ENCODE results near the gene DRICH1.
"Not testable (repeated sequence)": the region's sequence is repeated elsewhere in the genome, so short reads cannot be mapped to it uniquely, and the experiment has no call there.

Gene DRICH1

GRCh38 chr22:23638611-23639010, 6.5 kb upstream of the DRICH1 start:
- H3K4me3 ChIP-seq (ENCODE audit: control insufficient read depth, low read depth, low read length) = no peak overlapping the region
- TF ChIP-seq, protein P1, sequence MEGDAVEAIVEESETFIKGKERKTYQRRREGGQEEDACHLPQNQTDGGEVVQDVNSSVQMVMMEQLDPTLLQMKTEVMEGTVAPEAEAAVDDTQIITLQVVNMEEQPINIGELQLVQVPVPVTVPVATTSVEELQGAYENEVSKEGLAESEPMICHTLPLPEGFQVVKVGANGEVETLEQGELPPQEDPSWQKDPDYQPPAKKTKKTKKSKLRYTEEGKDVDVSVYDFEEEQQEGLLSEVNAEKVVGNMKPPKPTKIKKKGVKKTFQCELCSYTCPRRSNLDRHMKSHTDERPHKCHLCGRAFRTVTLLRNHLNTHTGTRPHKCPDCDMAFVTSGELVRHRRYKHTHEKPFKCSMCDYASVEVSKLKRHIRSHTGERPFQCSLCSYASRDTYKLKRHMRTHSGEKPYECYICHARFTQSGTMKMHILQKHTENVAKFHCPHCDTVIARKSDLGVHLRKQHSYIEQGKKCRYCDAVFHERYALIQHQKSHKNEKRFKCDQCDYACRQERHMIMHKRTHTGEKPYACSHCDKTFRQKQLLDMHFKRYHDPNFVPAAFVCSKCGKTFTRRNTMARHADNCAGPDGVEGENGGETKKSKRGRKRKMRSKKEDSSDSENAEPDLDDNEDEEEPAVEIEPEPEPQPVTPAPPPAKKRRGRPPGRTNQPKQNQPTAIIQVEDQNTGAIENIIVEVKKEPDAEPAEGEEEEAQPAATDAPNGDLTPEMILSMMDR (conservative IDR thresholded peaks at IDR 0.05; ENCODE audit: control insufficient read depth, insufficient read depth, low read depth, low read length) = no peak
- no peak for DNase-seq (ENCODE audit: low read depth)

DNA sequence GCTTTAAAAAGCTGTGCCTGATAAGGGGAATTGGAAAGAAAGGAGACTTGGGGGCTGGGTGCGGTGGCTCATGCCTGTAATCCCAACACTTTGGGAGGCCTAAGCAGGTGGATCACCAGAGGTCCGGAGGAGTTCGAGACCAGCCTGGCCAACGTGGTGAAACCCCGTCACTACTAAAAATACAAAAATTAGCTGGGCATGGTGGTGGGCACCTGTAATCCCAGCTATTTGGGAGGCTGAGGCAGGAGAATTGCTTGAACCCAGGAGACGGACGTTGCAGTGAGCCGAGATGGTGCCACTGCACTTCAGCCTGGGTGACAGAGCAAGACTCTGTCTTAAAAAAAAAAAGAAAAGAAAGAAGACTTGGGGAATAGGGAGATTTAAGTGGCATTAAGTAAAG, 3.2 kb upstream of the DRICH1 start:
- DNase-seq (ENCODE audit: low read depth) = not testable (repeated sequence)

DNA sequence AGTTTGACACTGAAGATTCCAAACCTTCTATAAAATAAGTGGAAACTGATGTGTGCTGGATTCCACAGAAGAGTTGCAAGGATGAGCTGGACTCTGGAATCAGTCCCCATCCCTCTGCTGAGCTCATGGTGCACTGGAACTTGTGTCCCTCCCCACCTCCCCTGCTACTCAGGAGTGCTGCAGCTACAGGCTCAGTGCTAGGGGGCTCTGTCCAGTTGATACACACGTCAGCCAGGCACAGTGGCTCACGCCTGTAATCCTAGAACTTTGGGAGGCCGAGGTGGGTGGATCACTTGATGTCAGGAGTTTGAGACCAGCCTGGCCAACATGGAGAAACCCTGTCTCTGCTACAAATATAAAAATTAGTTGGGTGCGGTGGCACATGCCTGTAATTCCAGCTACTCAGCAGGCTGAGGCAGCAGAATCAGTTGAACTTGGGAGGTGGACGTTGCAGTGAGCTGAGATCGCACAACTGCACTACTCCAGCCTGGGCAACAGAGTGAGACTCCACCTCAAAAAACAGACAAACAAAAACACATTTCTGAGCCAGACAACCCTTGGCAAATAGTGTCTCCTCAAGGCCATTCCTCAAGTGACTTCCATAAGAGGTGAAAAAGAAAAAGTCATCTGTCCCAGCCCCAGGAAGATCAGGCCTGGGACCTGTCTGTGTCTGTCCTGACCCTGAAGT, 3.9 kb downstream of the DRICH1 start:
- not testable (repeated sequence) for H3K4me3 ChIP-seq (ENCODE audit: control insufficient read depth, low read depth, low read length); DNase-seq (ENCODE audit: low read depth)

More for the DNA sequence above, 3.2 kb upstream of the DRICH1 start:
- not testable (repeated sequence) for H3K4me3 ChIP-seq (ENCODE audit: control insufficient read depth, low read depth, low read length)

GRCh38 chr22:23627401-23628055, 4.6 kb downstream of the DRICH1 start:
- TF ChIP-seq, protein P1 (conservative IDR thresholded peaks at IDR 0.05; ENCODE audit: control insufficient read depth, insufficient read depth, low read depth, low read length) = peak; percentile 42
- peak; percentile 64 for DNase-seq (ENCODE audit: low read depth)
- not testable (repeated sequence) for H3K4me3 ChIP-seq (ENCODE audit: control insufficient read depth, low read depth, low read length)

GRCh38 chr22:23626286-23626975, 5.7 kb downstream of the DRICH1 start:
- TF ChIP-seq, protein P1 (conservative IDR thresholded peaks at IDR 0.05; ENCODE audit: control insufficient read depth, insufficient read depth, low read depth, low read length) = no peak
- DNase-seq (ENCODE audit: low read depth) = no peak
- no peak overlapping the region for H3K4me3 ChIP-seq (ENCODE audit: control insufficient read depth, low read depth, low read length)

- no peak for DNase-seq (ENCODE audit: low read depth)
- TF ChIP-seq, protein P1 (conservative IDR thresholded peaks at IDR 0.05; ENCODE audit: control insufficient read depth, insufficient read depth, low read depth, low read length) = no peak
- no peak overlapping the region for H3K4me3 ChIP-seq (ENCODE audit: control insufficient read depth, low read depth, low read length)
Measured at GRCh38 chr22:23622634-23623033, 9.5 kb downstream of the DRICH1 start.

- not testable (repeated sequence) for H3K4me3 ChIP-seq (ENCODE audit: control insufficient read depth, low read depth, low read length); DNase-seq (ENCODE audit: low read depth)
Measured at GRCh38 chr22:23621916-23622315, 10.2 kb downstream of the DRICH1 start.

GRCh38 chr22:23621082-23621780, 10.9 kb downstream of the DRICH1 start:
- no peak overlapping the region for H3K4me3 ChIP-seq (ENCODE audit: control insufficient read depth, low read depth, low read length)
- DNase-seq (ENCODE audit: low read depth) = no peak
- TF ChIP-seq, protein P1 (conservative IDR thresholded peaks at IDR 0.05; ENCODE audit: control insufficient read depth, insufficient read depth, low read depth, low read length) = no peak
